Right lobe of liver (tissue), 6 donors: Measurements from ENCODE around the gene EPS8L3. TPM values are rescaled to one million over a fixed set of nuclear protein-coding genes. Genes with fewer than 3 reads are reported as not detected.
A peak's percentile ranks its signal among the peaks of the same experiment; 100 is the strongest.
"Not testable (repeated sequence)": the region's sequence is repeated elsewhere in the genome, so short reads cannot be mapped to it uniquely, and the experiment has no call there.

Source experiments
- ATAC-seq, 4 donors: fragments of 200-7000 bp; cut with Tn5 transposase; one replicate each; pipeline ENCODE4 v1.9.1; 2020; ENCODE audit warnings: mild to moderate bottlenecking in 4 of 4, moderate library complexity in 4 of 4
- DNase-seq, 3 donors: peaks; one replicate each; pipeline ENCODE4 v3.0.0-alpha.2; 2020
- H3K27ac ChIP-seq, 3 donors: fragments of 200-600 bp; one replicate each; pipeline ENCODE4 v1.8.0; 2022
- H3K27me3 ChIP-seq, 2 donors: fragments of 200-600 bp; one replicate each; pipeline ENCODE4 v1.8.0; 2022
- H3K36me3 ChIP-seq, 4 donors: fragments of 200-600 bp; sonication (generic) in 1 of 4; one replicate each; pipeline versions ENCODE4 v1.5.1 to v1.8.0; 2017 to 2022; ENCODE audit warnings: control low read depth in 1 of 4
- H3K4me1 ChIP-seq, 4 donors: fragments of 200-600 bp; sonication (generic) in 1 of 4; one replicate each; pipeline versions ENCODE4 v1.5.1 to v1.8.0; 2017 to 2022; ENCODE audit warnings: control low read depth in 1 of 4
- H3K4me3 ChIP-seq, 3 donors: fragments of 200-600 bp; one replicate each; pipeline ENCODE4 v1.8.0; 2022
- H3K9me3 ChIP-seq, 4 donors: fragments of 200-600 bp; sonication (generic) in 1 of 4; one replicate each; pipeline versions ENCODE4 v1.5.1 to v1.8.0; 2017 to 2022; ENCODE audit warnings: control low read depth in 1 of 4
- POLR2A ChIP-seq: fragments of 450-650 bp; IDR thresholded peaks from one replicate; pipeline ENCODE4 v1.6.1; 2017; ENCODE audit warnings: antibody characterized with exemption, mild to moderate bottlenecking
- WGBS: methylation state at CpG from one replicate; pipeline ENCODE4 v1.1.6; 2018; ENCODE audit warnings: low coverage, low lambda C conversion rate; ENCODE audit not compliant: insufficient coverage; ENCODE audit errors: missing lambda C conversion rate; 5-methylcytosine and 5-hydroxymethylcytosine counted together
- intact Hi-C, 2 donors: fragments of 100-400 bp; cut with DNase I; formaldehyde crosslinking; loops; one replicate each; pipeline versions ENCODE4 v1.11.2 to v1.14.1; 2022
- total RNA-seq, 6 experiments: library from RNA; depleted of rRNA in 2 of 6; stranded (reverse); fragments of >200 nt in 2 of 6; fragmentation: NEBNext Ultra II Directional in 3 of 6; extraction: Animal tissue kit (Norgen Biotek cat#: 25700) in 3 of 6; gene quantifications; one replicate each; pipeline versions ENCODE4 v1.1.0 to v1.2.4, GENCODE V29; 2016 to 2023
- TF ChIP-seq, protein P1 (sequence below), 4 donors: fragments of 200-600 bp in 3 of 4; fragments of 450-650 bp in 1 of 4; IDR thresholded peaks; one replicate each; pipeline versions ENCODE4 v1.5.1 to v1.8.0; 2016 to 2022; ENCODE audit warnings: antibody characterized with exemption in 4 of 4, mild to moderate bottlenecking in 2 of 4
- donor health status: DM: no; HTN: yes; CAD: no.
- donor health status: DM: no; HTN: no; CAD: no.
- donor health status: DM: no; HTN: no; CAD: no.
- donor health status: DM: no; HTN: yes; CAD: no.
- donor health status: DM: no; HTN: yes; CAD: no.

The EPS8L3 gene
- total RNA-seq, 6 experiments from 2014 or later = 3.2 to 4.7 (median 3.3) TPM; not detected in 3

GRCh38 chr1:109760581-109761226, 3.0 kb downstream of the EPS8L3 start:
- Histone ChIP-seq H3K9me3 (no peaks in the 10 kb centered on the region), H3K4me1 (no peaks in the 10 kb centered on the region), H3K27me3 (no peaks in the 10 kb centered on the region), H3K27ac (no peak overlapping the region), H3K4me3 (no peak overlapping the region), H3K36me3 (no peaks in the 10 kb centered on the region)
- DNase-seq (peak in 1 of 3 donors; percentile 31), ATAC-seq (no peak)
- TF ChIP-seq POLR2A = no peak
- intact Hi-C loops = loop anchor here in 1 of 2 donors (10.0 kb wide), 1 partner anchor 216 kb away; the partner anchor contains the start of gene GNAI3
- 100% methylated on average over 1 of the region's 7 CpGs for WGBS

- no peak overlapping the region for H3K27ac ChIP-seq
- intact Hi-C loops = loop anchor here in 1 of 2 donors (10.0 kb wide), 1 partner anchor 215 kb away; the partner anchor contains the start of gene GNAI3
- H3K27me3 ChIP-seq = no peaks in the 10 kb centered on the region
- H3K4me3 ChIP-seq = no peak overlapping the region
- no peak for TF ChIP-seq POLR2A
- TF ChIP-seq, protein P1, sequence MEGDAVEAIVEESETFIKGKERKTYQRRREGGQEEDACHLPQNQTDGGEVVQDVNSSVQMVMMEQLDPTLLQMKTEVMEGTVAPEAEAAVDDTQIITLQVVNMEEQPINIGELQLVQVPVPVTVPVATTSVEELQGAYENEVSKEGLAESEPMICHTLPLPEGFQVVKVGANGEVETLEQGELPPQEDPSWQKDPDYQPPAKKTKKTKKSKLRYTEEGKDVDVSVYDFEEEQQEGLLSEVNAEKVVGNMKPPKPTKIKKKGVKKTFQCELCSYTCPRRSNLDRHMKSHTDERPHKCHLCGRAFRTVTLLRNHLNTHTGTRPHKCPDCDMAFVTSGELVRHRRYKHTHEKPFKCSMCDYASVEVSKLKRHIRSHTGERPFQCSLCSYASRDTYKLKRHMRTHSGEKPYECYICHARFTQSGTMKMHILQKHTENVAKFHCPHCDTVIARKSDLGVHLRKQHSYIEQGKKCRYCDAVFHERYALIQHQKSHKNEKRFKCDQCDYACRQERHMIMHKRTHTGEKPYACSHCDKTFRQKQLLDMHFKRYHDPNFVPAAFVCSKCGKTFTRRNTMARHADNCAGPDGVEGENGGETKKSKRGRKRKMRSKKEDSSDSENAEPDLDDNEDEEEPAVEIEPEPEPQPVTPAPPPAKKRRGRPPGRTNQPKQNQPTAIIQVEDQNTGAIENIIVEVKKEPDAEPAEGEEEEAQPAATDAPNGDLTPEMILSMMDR (IDR thresholded peaks at IDR 0.05) = no peak
- WGBS = 91% methylated on average over 10 of the region's 11 CpGs
- H3K4me1 ChIP-seq = no peaks in the 10 kb centered on the region
- no peak for ATAC-seq
- H3K36me3 ChIP-seq = no peaks in the 10 kb centered on the region
- no peaks in the 10 kb centered on the region for H3K9me3 ChIP-seq
- DNase-seq = peak in 1 of 3 donors; percentile 35
These were observed 4.0 kb downstream of the EPS8L3 start for GRCh38 chr1:109759513-109760334.

DNA sequence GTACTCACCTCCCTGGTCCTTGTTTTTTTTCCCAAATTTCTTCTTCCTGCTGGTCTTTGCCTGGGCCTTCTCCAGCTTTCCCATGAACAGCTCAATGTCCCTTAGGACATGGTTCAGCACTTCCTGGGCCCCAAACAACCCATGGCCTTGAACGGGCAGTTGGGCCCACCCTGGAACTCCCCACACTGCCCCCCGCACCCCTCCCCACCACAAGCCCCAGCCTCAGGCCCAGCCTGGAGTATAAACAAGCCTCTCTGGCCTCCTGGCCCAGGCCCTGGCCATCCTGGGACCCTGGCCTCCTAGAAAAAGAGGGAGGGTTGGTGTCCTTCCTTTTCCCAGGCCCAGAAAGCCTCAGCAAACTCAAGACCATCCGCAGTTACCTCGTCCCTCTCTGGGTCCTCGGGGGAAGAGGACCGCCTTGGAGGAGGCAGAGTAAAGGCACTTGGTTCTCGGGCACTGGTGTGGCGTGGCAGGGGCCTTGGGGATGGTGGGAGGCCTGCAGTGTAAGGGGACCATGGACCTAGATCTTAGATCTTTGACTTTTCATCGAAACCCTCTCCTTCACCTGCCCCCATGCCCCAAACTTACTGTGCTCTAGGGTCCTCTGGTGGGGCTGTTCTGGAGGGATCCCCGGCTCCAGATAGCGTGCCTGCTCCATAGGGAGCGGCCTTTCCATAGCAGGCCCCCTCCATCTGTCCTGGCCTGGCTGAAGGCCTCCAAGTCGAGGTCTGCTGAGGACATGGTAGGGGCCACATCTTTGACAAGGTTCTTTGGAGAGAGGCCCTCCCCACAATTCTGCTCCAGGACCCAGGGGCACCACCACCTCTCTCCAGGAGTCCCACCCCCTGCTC, 5.6 kb downstream of the EPS8L3 start:
- Histone ChIP-seq H3K27me3 (no peaks in the 10 kb centered on the region), H3K36me3 (no peaks in the 10 kb centered on the region), H3K27ac (no peak overlapping the region), H3K4me3 (no peak overlapping the region), H3K9me3 (no peaks in the 10 kb centered on the region), H3K4me1 (no peaks in the 10 kb centered on the region)
- TF ChIP-seq, protein P1 (IDR thresholded peaks at IDR 0.05) = no peak
- TF ChIP-seq POLR2A = no peak
- 76% methylated on average over 4 of the region's 13 CpGs for WGBS
- peak in 1 of 3 donors; percentile 38 for DNase-seq
- ATAC-seq = no peak
- intact Hi-C loops = no loop called here

DNA sequence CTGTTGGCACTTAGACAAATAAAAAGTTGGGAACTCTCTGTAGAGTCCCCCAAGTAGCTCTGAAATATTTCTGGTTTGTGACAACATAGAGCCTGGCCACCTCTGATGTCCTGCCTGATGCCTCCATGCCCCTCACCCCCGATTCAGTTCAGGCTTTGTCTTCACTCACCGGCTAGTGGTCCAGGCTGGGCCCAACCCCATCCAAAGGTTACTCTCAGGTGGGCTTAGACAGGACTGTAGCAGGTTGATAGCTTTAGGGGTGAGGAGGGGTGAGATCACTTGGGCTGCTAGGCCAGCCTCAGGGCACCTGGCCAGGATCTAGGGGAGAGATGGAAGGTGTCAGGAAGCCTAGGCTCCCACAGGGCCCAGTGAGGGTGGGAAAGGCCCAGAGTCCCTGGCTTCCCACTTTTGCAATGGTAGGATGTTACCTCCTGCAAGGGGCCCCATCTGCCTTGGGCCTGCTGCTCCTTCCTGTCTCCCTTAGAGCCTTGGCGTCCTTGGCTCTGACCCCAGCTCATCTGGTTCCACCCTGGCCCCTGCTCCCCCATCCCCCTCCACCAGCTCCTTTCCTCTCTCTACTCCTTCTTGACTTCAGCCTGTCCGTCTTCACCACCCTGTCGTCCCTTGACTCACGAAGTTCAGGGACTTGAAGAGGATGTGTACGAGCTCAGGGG, 6.7 kb downstream of the EPS8L3 start:
- 80% methylated on average over 7 of the region's 7 CpGs for WGBS
- H3K36me3 ChIP-seq = no peaks in the 10 kb centered on the region
- peak in 1 of 3 donors; percentile 39 for DNase-seq

DNA sequence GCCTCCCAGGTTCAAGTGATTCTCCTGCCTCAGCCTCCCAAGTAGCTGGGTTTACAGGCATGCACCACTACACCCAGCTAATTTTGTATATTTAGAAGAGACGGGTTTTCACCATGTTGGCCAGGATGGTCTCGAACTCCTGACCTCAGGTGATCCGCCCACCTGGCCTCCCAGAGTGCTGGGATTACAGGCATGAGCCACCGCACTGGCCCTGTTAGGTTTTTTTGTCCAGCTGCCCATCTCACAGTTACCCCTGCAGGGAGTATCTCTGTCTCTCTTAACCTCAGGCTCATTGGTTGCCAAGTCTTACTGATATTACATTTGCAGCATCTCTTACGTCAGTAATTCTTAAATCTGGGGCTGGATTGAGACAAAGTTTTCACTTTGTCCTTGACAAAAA, 7.4 kb downstream of the EPS8L3 start:
- H3K4me1 ChIP-seq, H3K9me3 ChIP-seq, H3K27ac ChIP-seq, H3K27me3 ChIP-seq, intact Hi-C loops, ATAC-seq, H3K4me3 ChIP-seq, H3K36me3 ChIP-seq: not testable (repeated sequence)
- DNase-seq = peak in 1 of 3 donors; percentile 18
- WGBS = 88% methylated on average over 2 of the region's 5 CpGs

More for the DNA sequence above, 6.7 kb downstream of the EPS8L3 start:
- intact Hi-C loops = no loop called here
- H3K4me1 ChIP-seq = no peaks in the 10 kb centered on the region
- no peak for ATAC-seq
- no peak overlapping the region for H3K4me3 ChIP-seq
- no peaks in the 10 kb centered on the region for H3K9me3 ChIP-seq
- H3K27me3 ChIP-seq = no peaks in the 10 kb centered on the region
- H3K27ac ChIP-seq = no peak overlapping the region
- TF ChIP-seq, protein P1 (IDR thresholded peaks at IDR 0.05) = no peak
- TF ChIP-seq POLR2A = no peak
